Measurements from ENCODE around the gene COL5A3. TPM values are rescaled to one million over a fixed set of nuclear protein-coding genes. Genes with fewer than 3 reads are reported as not detected.

The COL5A3 gene
- total and polyA plus RNA-seq, 2 of the 13 experiments (the other 11 are each of a cell fraction or from before 2014, with no cell fraction given): 0.02 TPM; not detected in 1

- Histone ChIP-seq H3K4me1 (ENCODE audit: insufficient read depth, low read length) (peaks cover 30% of the 10 kb centered on the region), H2AFZ (ENCODE audit: low read length) (no peak overlapping the region), H3K36me3 (replicated peaks in 1 of 2; ENCODE audit: control insufficient read depth in 1 of 2, insufficient read depth in 2 of 2, low read length in 2 of 2) (no peaks in the 10 kb centered on the region), H4K20me1 (ENCODE audit: insufficient read depth, low read length) (no peaks in the 10 kb centered on the region), H3K4me3 (replicated peaks in 1 of 3; ENCODE audit: insufficient read depth in 1 of 3, low read depth in 2 of 3, low read length in 3 of 3) (no peak overlapping the region), H3K9me3 (ENCODE audit: low read length) (no peaks in the 10 kb centered on the region), H3K4me2 (ENCODE audit: low read depth, low read length) (no peak overlapping the region), H3K9ac (ENCODE audit: insufficient read depth, low read depth, low read length) (no peak overlapping the region), H3K27me3 (ENCODE audit: control insufficient read depth in 1 of 2, insufficient read depth in 2 of 2, low read length in 2 of 2) (peaks cover 0 to 10% of the 10 kb centered on the region in 2 experiments; a peak in 2 of 5 replicates), H3K27ac (ENCODE audit: extremely low read length, insufficient read depth, low read length) (no peak overlapping the region), H3K79me2 (ENCODE audit: insufficient read depth, low read length) (no peaks in the 10 kb centered on the region)
- BruUV-seq (replicated peaks): no TSS peak
- FAIRE-seq (no peak), DNase-seq (ENCODE audit: low spot score) (no peak), ATAC-seq (no peak)
- WGBS (ENCODE audit: low lambda C conversion rate): 30% methylated on average over 3 of the region's 5 CpGs
- in situ Hi-C loops (cut with HindIII; ENCODE audit: extremely low pct_ligation_motif_present, low pct_unique_long_range_greater_than_20kb) (no loop called here), intact Hi-C loops (cut with micrococcal nuclease; ENCODE audit: unreplicated experiment) (no loop called here)
- TF ChIP-seq SCMH1 (CRISPR knock-in tag; IDR thresholded peaks at IDR 0.05; ENCODE audit: borderline replicate concordance) (no peak), ZNF746 (CRISPR knock-in tag; IDR thresholded peaks at IDR 0.05) (no peak), BORCS8-MEF2B (CRISPR knock-in tag; IDR thresholded peaks at IDR 0.05) (no peak), ZNF232 (CRISPR knock-in tag; IDR thresholded peaks at IDR 0.05; ENCODE audit: borderline replicate concordance) (no peak), CERS6 (CRISPR knock-in tag; IDR thresholded peaks at IDR 0.05) (no peak), E2F1 (CRISPR knock-in tag; IDR thresholded peaks at IDR 0.05) (no peak), RNF2 (conservative IDR thresholded peaks at IDR 0.05; ENCODE audit: low read depth) (no peak), TAF1 (CRISPR knock-in tag; IDR thresholded peaks at IDR 0.05) (no peak), LCORL (IDR thresholded peaks at IDR 0.05) (no peak; the same call in 1 of the 2 replicates), LCORL (CRISPR knock-in tag; IDR thresholded peaks at IDR 0.05) (no peak), ELF4 (CRISPR knock-in tag; IDR thresholded peaks at IDR 0.05; ENCODE audit: borderline replicate concordance) (no peak), RXRA (CRISPR knock-in tag; IDR thresholded peaks at IDR 0.05) (no peak), ZSCAN5A (CRISPR knock-in tag; IDR thresholded peaks at IDR 0.05; ENCODE audit: borderline replicate concordance) (no peak), SMAD9 (CRISPR knock-in tag; IDR thresholded peaks at IDR 0.05) (no peak), ZFP36L1 (CRISPR knock-in tag; IDR thresholded peaks at IDR 0.05) (no peak), HNRNPLL (IDR thresholded peaks at IDR 0.05; ENCODE audit: low read depth, low read length, poor library complexity, severe bottlenecking) (no peak), MTF2 (CRISPR knock-in tag; IDR thresholded peaks at IDR 0.05; ENCODE audit: borderline replicate concordance) (no peak), ZNF513 (CRISPR knock-in tag; conservative IDR thresholded peaks at IDR 0.05) (no peak), ZNF839 (CRISPR knock-in tag; IDR thresholded peaks at IDR 0.05; ENCODE audit: borderline replicate concordance) (no peak)
- CTCF ChIA-PET (ENCODE audit: low intra/inter-chr PET ratio, low total read pairs): no interaction called here
- POLR2A ChIA-PET: no interaction called here
Measured at GRCh38 chr19:10037809-10038208, 27.5 kb upstream of the COL5A3 start.
